IPS-18a (cell line): ENCODE measurements around the gene EYA4.

Experiments used
- H3K27ac ChIP-seq: one replicate; pipeline ENCODE4 v1.5.1; 2013; ENCODE audit warnings: low read length
- H3K27me3 ChIP-seq: one replicate; pipeline ENCODE4 v1.6.1; 2013; ENCODE audit warnings: mild to moderate bottlenecking, low read length; ENCODE audit not compliant: control insufficient read depth, insufficient read depth
- H3K36me3 ChIP-seq: one replicate; pipeline ENCODE4 v1.6.1; 2013; ENCODE audit warnings: low read depth, low read length; ENCODE audit not compliant: control insufficient read depth
- H3K4me1 ChIP-seq: one replicate; pipeline ENCODE4 v1.6.1; 2013; ENCODE audit warnings: low read depth, low read length; ENCODE audit not compliant: control insufficient read depth
- H3K4me3 ChIP-seq: one replicate; pipeline ENCODE4 v1.5.1; 2013; ENCODE audit warnings: low read length
- H3K9ac ChIP-seq: one replicate; pipeline ENCODE4 v1.6.1; 2013; ENCODE audit warnings: mild to moderate bottlenecking, low read length, moderate library complexity
- H3K9me3 ChIP-seq: one replicate; pipeline ENCODE4 v1.6.1; 2013; ENCODE audit warnings: low read depth, low read length; ENCODE audit not compliant: control insufficient read depth

EYA4 gene

GRCh38 chr6:133298335-133298734, 57.2 kb downstream of the EYA4 start:
- Histone ChIP-seq H3K4me1 (no peaks in the 10 kb centered on the region), H3K9me3 (no peaks in the 10 kb centered on the region), H3K27me3 (no peaks in the 10 kb centered on the region), H3K4me3 (no peak overlapping the region), H3K27ac (no peak overlapping the region), H3K9ac (no peak overlapping the region), H3K36me3 (no peaks in the 10 kb centered on the region)

- no peak overlapping the region for H3K4me3 ChIP-seq
- H3K9ac ChIP-seq = no peak overlapping the region
- no peaks in the 10 kb centered on the region for H3K4me1 ChIP-seq
- no peak overlapping the region for H3K27ac ChIP-seq
- H3K27me3 ChIP-seq = no peaks in the 10 kb centered on the region
- no peaks in the 10 kb centered on the region for H3K9me3 ChIP-seq
- H3K36me3 ChIP-seq = no peaks in the 10 kb centered on the region
Observed at GRCh38 chr6:133298801-133299200, 57.6 kb downstream of the EYA4 start.

GRCh38 chr6:133300896-133301295, 59.7 kb downstream of the EYA4 start:
- no peak overlapping the region for H3K27ac ChIP-seq
- no peak overlapping the region for H3K9ac ChIP-seq
- H3K4me3 ChIP-seq = no peak overlapping the region
- no peaks in the 10 kb centered on the region for H3K27me3 ChIP-seq
- no peaks in the 10 kb centered on the region for H3K9me3 ChIP-seq
- H3K4me1 ChIP-seq = no peaks in the 10 kb centered on the region
- H3K36me3 ChIP-seq = no peaks in the 10 kb centered on the region

- no peak overlapping the region for H3K27ac ChIP-seq
- no peak overlapping the region for H3K4me3 ChIP-seq
- H3K4me1 ChIP-seq = no peaks in the 10 kb centered on the region
- no peak overlapping the region for H3K9ac ChIP-seq
- no peaks in the 10 kb centered on the region for H3K27me3 ChIP-seq
- H3K36me3 ChIP-seq = no peaks in the 10 kb centered on the region
- no peaks in the 10 kb centered on the region for H3K9me3 ChIP-seq
Observed at GRCh38 chr6:133301835-133302234, 60.7 kb downstream of the EYA4 start.

GRCh38 chr6:133306931-133307330, 65.8 kb downstream of the EYA4 start:
- no peaks in the 10 kb centered on the region for H3K9me3 ChIP-seq
- peaks cover 6% of the 10 kb centered on the region for H3K4me1 ChIP-seq
- H3K36me3 ChIP-seq = no peaks in the 10 kb centered on the region
- H3K4me3 ChIP-seq = no peak overlapping the region
- H3K27me3 ChIP-seq = no peaks in the 10 kb centered on the region
- H3K27ac ChIP-seq = no peak overlapping the region
- no peak overlapping the region for H3K9ac ChIP-seq

GRCh38 chr6:133309579-133309978, 68.4 kb downstream of the EYA4 start:
- Histone ChIP-seq H3K9ac (no peak overlapping the region), H3K4me1 (peaks cover 16% of the 10 kb centered on the region), H3K9me3 (no peaks in the 10 kb centered on the region), H3K27ac (no peak overlapping the region), H3K27me3 (no peaks in the 10 kb centered on the region), H3K36me3 (no peaks in the 10 kb centered on the region), H3K4me3 (no peak overlapping the region)

GRCh38 chr6:133312006-133312405, 70.8 kb downstream of the EYA4 start:
- no peaks in the 10 kb centered on the region for H3K36me3 ChIP-seq
- H3K27me3 ChIP-seq = no peaks in the 10 kb centered on the region
- no peak overlapping the region for H3K9ac ChIP-seq
- H3K4me1 ChIP-seq = peaks cover 16% of the 10 kb centered on the region
- no peak overlapping the region for H3K27ac ChIP-seq
- no peak overlapping the region for H3K4me3 ChIP-seq
- no peaks in the 10 kb centered on the region for H3K9me3 ChIP-seq

- no peak overlapping the region for H3K9ac ChIP-seq
- no peaks in the 10 kb centered on the region for H3K9me3 ChIP-seq
- no peaks in the 10 kb centered on the region for H3K36me3 ChIP-seq
- H3K27ac ChIP-seq = no peak overlapping the region
- peaks cover 16% of the 10 kb centered on the region for H3K4me1 ChIP-seq
- H3K27me3 ChIP-seq = no peaks in the 10 kb centered on the region
- H3K4me3 ChIP-seq = no peak overlapping the region
Observed at GRCh38 chr6:133313068-133313467, 71.9 kb downstream of the EYA4 start.

GRCh38 chr6:133314947-133315346, 73.8 kb downstream of the EYA4 start:
- H3K4me3 ChIP-seq = no peak overlapping the region
- H3K27me3 ChIP-seq = no peaks in the 10 kb centered on the region
- no peak overlapping the region for H3K9ac ChIP-seq

GRCh38 chr6:133315811-133316210, 74.7 kb downstream of the EYA4 start:
- H3K27ac ChIP-seq = no peak overlapping the region
- H3K9me3 ChIP-seq = no peaks in the 10 kb centered on the region
- no peak overlapping the region for H3K9ac ChIP-seq
- H3K4me1 ChIP-seq = peaks cover 16% of the 10 kb centered on the region
- H3K27me3 ChIP-seq = no peaks in the 10 kb centered on the region
- H3K4me3 ChIP-seq = no peak overlapping the region
- H3K36me3 ChIP-seq = no peaks in the 10 kb centered on the region

More at GRCh38 chr6:133314947-133315346, 73.8 kb downstream of the EYA4 start:
- Histone ChIP-seq H3K4me1 (peaks cover 16% of the 10 kb centered on the region), H3K27ac (no peak overlapping the region), H3K36me3 (no peaks in the 10 kb centered on the region), H3K9me3 (no peaks in the 10 kb centered on the region)

- Histone ChIP-seq H3K9me3 (no peaks in the 10 kb centered on the region), H3K9ac (no peak overlapping the region), H3K4me1 (peaks cover 3% of the 10 kb centered on the region), H3K4me3 (no peak overlapping the region), H3K36me3 (no peaks in the 10 kb centered on the region), H3K27me3 (no peaks in the 10 kb centered on the region), H3K27ac (no peak overlapping the region)
Observed at GRCh38 chr6:133317704-133318103, 76.5 kb downstream of the EYA4 start.

GRCh38 chr6:133326584-133326983, 85.4 kb downstream of the EYA4 start:
- no peak overlapping the region for H3K27ac ChIP-seq
- H3K9ac ChIP-seq = no peak overlapping the region
- H3K4me3 ChIP-seq = no peak overlapping the region
- no peaks in the 10 kb centered on the region for H3K4me1 ChIP-seq
- H3K9me3 ChIP-seq = no peaks in the 10 kb centered on the region
- H3K36me3 ChIP-seq = no peaks in the 10 kb centered on the region
- H3K27me3 ChIP-seq = no peaks in the 10 kb centered on the region
